Islet precursor cell (in vitro differentiated cells): ENCODE results near the gene ITGAD.

ENCODE experiments used
- DNase-seq: peaks from one replicate; pipeline ENCODE4 v3.0.0-alpha.2; 2018

Gene ITGAD

GRCh38 chr16:31393056-31393455 is at the start of gene ITGAD:
Gene ITGAD (plus strand): TSS chr16:31393335. CDS start chr16:31393361, 26 bp downstream.
- no peak for DNase-seq

- no peak for DNase-seq
These were observed 48.4 kb upstream of the ITGAD start for GRCh38 chr16:31344712-31345111.

DNA sequence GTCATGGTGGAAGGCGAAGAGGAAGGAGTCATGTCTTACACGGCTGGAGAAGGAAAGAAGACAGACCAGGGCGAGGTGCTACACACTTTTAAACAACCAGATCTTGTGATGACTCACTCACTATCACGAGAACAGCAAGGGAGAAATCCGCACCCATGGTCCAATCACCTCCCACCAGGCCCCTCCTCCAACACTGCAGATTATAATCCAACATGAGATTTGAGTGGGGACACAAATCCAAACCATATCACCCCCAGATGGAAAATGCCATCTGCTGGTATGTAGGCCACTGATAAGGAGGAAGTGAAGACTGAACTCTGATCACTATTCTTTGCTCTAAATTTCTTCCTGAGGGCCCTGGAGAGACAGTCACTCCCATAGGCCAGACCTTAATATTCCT is 45.7 kb upstream of the ITGAD start:
- no peak for DNase-seq

- DNase-seq = no peak
These were observed 44.6 kb upstream of the ITGAD start for GRCh38 chr16:31348579-31348978.

DNA sequence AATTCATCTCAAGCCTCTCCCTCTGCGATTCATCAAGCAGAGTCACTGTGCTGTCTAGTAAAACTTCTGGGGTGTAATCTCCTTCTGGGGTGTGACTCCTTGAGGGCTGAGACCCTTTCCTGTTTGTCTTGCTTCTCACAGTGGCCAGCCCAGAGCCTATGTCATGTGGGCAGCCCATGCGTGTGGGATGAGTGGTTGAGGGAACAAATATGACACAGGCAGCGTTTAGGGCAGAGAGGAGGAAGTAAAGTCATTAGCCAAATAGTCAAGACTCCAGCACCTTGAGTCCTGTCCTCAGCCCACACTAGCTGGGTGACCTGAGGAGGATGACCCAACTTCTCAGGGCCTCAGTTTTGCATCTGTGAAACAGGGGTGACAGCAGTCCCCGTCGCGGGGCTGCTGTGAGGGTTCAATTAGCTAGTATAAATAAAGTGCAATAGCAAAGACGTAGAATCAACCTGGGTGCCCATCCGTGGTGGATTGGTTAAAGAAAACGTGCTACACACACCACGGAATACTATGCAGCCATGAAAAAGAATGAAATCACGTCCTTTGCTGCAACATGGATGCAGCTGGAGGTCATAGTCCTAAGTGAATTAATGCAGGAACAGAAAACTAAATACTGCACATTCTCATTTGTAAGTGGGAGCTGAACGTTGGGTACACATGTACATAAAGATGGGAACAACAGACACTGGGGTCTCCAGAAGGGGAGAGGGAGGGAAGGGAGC is 42.7 kb upstream of the ITGAD start:
- peak; percentile 32 for DNase-seq

DNA sequence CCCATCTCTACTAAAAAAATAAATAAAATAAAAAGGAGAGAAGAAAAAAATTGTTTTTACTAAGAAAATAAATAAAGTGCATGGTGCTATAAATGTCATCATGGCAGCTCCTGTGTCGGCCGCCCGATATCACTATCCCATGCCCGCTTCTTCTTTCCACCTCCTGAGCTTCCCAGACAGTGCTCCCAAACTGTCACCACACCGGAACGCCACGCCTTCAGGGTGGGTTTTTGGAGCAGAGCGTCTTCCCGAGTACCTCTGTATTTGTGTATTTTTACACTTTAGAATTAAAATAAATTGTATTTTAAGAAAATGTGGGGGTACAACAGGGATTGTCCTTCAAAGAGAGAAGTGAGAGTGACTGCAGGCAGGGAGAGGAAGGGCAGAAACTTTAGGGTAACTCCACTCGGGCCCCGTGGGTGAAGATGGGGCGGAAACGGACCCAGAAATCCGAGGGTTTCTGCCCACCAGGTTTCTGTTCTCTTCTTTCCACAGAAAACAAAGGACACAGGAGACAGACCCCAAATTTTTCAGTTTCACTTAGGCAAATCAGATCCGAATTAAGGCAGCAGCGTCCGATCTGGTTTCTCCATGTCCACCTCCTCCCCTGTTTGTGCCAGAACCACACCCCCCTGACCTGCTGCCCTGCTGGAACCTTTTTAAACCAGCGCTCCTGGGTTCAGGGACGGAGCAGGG is 41.7 kb upstream of the ITGAD start:
- no peak for DNase-seq

GRCh38 chr16:31351942-31352325 is 41.2 kb upstream of the ITGAD start:
- no peak for DNase-seq

- no peak for DNase-seq
These were observed 40.6 kb upstream of the ITGAD start for GRCh38 chr16:31352376-31353115.

DNA sequence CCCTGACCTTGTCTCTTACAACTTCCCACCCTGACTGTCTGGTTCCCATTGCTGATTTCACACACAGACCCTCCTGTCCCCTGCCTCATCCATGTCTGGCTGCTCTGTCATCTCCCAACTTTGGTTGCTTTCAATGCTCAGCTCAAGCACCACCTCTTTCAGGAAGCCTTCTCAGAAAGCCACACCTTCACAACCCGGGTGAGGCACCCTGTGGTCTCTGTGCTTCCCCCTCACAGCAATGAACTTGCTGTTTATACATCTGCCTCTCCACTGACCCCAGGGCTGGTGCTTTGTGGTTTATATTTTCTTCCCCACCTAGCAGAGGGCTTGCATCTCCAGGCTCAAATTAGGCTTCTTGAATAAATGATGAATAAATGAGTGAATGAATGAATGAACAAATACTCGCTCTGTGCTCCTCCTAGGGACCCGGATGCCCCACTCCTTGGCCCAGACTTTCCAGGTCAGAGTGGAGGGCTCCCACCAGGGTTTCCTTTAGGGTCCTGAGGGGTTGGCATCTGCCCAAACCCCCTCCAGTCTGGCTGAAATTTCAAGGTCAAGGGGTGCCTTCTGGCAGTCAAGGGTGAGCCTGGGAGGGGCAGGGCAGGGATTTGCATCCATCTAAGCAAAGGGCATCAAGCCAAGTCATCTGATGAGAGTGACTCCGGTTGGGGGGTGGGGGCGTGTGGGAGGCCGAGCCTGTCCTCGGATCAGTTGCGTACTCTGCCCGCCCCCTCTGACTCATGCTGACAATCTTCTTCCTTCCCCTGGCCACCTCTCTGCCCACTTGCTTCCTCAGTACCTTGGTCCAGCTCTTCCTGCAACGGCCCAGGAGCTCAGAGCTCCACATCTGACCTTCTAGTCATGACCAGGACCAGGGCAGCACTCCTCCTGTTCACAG is 38.5 kb upstream of the ITGAD start, which contains the start of gene ITGAX:
ITGAX (plus strand) TSS at position 783 of the 898 bp plus-strand sequence; CDS start at position 862, 79 bp downstream.
- peak; percentile 73 for DNase-seq

- no peak for DNase-seq
These were observed 37.6 kb upstream of the ITGAD start for GRCh38 chr16:31355431-31356100.

DNA sequence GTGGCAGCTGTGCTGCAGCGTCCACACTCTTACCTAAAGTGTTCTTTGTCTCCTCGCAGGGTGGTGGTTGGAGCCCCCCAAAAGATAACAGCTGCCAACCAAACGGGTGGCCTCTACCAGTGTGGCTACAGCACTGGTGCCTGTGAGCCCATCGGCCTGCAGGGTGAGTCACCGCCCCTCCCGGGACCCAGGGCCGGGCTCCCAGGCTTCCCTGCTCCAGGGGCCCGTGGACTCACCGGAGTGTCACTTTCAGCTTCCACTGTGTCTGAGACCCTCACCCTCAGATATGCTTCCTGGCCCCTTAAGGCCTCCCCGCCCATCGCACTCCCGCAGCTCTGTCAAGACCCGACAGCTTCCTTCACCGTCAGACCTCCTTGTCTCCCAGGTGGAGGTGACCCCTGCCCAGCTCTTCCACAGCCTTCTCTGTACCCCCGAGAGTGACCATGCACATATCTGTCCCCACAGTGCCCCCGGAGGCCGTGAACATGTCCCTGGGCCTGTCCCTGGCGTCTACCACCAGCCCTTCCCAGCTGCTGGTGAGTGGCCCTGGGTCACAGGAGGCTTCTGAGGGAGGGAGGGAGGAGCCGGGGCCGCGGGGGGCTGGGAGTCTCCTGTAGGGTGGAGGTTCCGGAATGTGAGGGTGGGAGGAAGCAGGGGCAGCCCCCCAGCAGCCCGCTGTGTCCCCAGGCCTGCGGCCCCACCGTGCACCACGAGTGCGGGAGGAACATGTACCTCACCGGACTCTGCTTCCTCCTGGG is 36.4 kb upstream of the ITGAD start:
- no peak for DNase-seq

- no peak for DNase-seq
These were observed 35.6 kb upstream of the ITGAD start for GRCh38 chr16:31357324-31358109.

DNA sequence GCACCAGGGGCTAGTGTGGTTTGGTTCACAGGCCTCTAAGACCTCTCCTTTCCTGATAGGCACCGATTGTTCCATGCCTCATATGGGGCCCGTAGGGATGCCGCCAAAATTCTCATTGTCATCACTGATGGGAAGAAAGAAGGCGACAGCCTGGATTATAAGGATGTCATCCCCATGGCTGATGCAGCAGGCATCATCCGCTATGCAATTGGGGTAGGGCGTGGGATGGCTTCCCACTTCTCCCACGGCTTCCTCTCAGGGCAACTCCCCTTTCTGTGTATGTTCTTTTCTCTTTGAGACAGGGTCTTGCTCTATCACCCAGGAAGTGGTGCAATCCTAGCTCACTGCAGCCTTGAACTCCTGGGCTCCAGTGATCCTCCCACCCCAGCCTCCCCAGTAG is 32.9 kb upstream of the ITGAD start:
- DNase-seq = no peak

- DNase-seq = no peak
These were observed 31.7 kb upstream of the ITGAD start for GRCh38 chr16:31361201-31362110.

DNA sequence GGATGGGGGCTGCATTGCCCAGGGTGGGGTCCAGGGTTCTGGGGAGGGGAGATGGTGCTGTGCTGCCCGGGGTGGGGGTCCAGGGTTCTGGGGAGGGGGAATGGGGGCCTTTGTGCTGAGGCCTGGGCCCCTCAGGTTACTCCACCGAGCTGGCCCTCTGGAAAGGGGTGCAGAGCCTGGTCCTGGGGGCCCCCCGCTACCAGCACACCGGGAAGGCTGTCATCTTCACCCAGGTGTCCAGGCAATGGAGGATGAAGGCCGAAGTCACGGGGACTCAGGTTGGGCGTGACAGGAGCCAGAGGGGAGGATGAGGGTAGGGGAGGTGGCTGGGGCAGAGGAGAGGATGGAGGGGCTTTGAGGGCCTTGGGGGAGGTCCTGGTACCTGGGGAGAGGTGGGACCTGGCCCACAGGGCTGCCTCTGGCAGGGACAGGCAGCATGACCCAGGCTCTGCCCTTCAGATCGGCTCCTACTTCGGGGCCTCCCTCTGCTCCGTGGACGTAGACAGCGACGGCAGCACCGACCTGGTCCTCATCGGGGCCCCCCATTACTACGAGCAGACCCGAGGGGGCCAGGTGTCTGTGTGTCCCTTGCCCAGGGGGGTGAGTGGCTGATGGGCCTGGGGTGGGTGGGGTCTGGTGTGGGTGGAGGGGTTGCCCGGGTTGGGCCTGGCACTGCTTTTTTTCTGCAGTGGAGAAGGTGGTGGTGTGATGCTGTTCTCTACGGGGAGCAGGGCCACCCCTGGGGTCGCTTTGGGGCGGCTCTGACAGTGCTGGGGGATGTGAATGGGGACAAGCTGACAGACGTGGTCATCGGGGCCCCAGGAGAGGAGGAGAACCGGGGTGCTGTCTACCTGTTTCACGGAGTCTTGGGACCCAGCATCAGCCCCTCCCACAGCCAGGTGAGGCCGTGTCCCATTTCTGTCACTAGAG is 30.4 kb upstream of the ITGAD start:
- DNase-seq = peak; percentile 25

DNA sequence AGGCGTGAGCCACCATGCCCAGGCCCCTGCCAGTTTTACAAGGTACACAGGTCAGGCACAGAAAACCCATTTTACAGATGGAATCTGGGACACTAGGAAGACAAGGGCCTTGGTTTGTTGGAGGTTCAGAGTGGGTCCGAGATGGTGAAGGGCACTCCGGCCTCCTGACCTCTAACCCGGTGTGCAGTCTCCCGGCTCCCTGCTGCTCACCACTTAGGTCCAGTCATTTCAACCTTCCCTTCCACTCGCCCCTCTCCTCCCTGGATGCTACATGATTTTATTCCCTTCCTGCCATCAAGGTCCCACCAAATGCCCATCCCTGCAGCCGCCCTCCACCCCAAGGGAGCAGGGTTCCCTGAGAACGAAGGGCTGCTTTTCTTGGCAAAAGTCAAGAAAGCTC is 29.4 kb upstream of the ITGAD start:
- DNase-seq = no peak

- DNase-seq = no peak
These were observed 28.7 kb upstream of the ITGAD start for GRCh38 chr16:31364421-31364820.
